ENCODE results near the gene MT1HL1.
"Not testable (repeated sequence)": the region's sequence is repeated elsewhere in the genome, so short reads cannot be mapped to it uniquely, and the experiment has no call there.

Gene MT1HL1

GRCh38 chr1:236989290-236990051 lies 14.8 kb downstream of the MT1HL1 start:
- TF ChIP-seq CTCF (conservative IDR thresholded peaks at IDR 0.05; ENCODE audit: low read depth): no peak
- H3K27ac ChIP-seq: no peak overlapping the region
- POLR2A ChIA-PET (ENCODE audit: low non-redundant PET): no interaction called here
- CTCF ChIA-PET: interaction anchor here (0.6 kb wide), 1 partner anchor 1406 kb away, joined by 5 read pairs; no protein-coding TSS in a partner anchor
- DNase-seq (ENCODE audit: low spot score): no peak

- ChIA-PET CTCF (interaction anchor here (0.8 kb wide), 1 partner anchor 11 kb away, joined by 3 read pairs; no protein-coding TSS in a partner anchor), POLR2A (ENCODE audit: low non-redundant PET) (no interaction called here)
- DNase-seq (ENCODE audit: low spot score): no peak
- H3K27ac ChIP-seq: no peak overlapping the region
- no peak for TF ChIP-seq CTCF (conservative IDR thresholded peaks at IDR 0.05; ENCODE audit: low read depth)
Measured at GRCh38 chr1:236983818-236984217, 20.4 kb downstream of the MT1HL1 start.

GRCh38 chr1:236982380-236982779 lies 21.9 kb downstream of the MT1HL1 start:
- TF ChIP-seq CTCF (conservative IDR thresholded peaks at IDR 0.05; ENCODE audit: low read depth): no peak
- no peak for DNase-seq (ENCODE audit: low spot score)
- no peak overlapping the region for H3K27ac ChIP-seq
- ChIA-PET CTCF (interaction anchor here (0.7 kb wide), 1 partner anchor 201 kb away, joined by 6 read pairs; no protein-coding TSS in a partner anchor), POLR2A (ENCODE audit: low non-redundant PET) (interaction anchor here (0.6 kb wide), 1 partner anchor 129 kb away, joined by 3 read pairs; no protein-coding TSS in a partner anchor)

GRCh38 chr1:236981431-236981830 lies 22.8 kb downstream of the MT1HL1 start:
- H3K27ac ChIP-seq; CTCF ChIA-PET; POLR2A ChIA-PET (ENCODE audit: low non-redundant PET); DNase-seq (ENCODE audit: low spot score): not testable (repeated sequence)

- no peak for DNase-seq (ENCODE audit: low spot score)
- ChIA-PET CTCF (no interaction called here), POLR2A (ENCODE audit: low non-redundant PET) (no interaction called here)
- no peak overlapping the region for H3K27ac ChIP-seq
- TF ChIP-seq CTCF (conservative IDR thresholded peaks at IDR 0.05; ENCODE audit: low read depth): no peak
Measured at GRCh38 chr1:236980673-236981072, 23.6 kb downstream of the MT1HL1 start.

GRCh38 chr1:236979149-236979900 lies 24.9 kb downstream of the MT1HL1 start:
- H3K27ac ChIP-seq: no peak overlapping the region
- no peak for DNase-seq (ENCODE audit: low spot score)
- CTCF ChIA-PET: no interaction called here
- POLR2A ChIA-PET (ENCODE audit: low non-redundant PET): no interaction called here
- TF ChIP-seq CTCF (conservative IDR thresholded peaks at IDR 0.05; ENCODE audit: low read depth): no peak

GRCh38 chr1:236978740-236979139 lies 25.5 kb downstream of the MT1HL1 start:
- no peak for DNase-seq (ENCODE audit: low spot score)
- TF ChIP-seq CTCF (conservative IDR thresholded peaks at IDR 0.05; ENCODE audit: low read depth): no peak
- H3K27ac ChIP-seq: no peak overlapping the region
- POLR2A ChIA-PET (ENCODE audit: low non-redundant PET): no interaction called here
- CTCF ChIA-PET: no interaction called here
